Measurements from ENCODE around the gene NHLH1.

NHLH1 gene

DNA sequence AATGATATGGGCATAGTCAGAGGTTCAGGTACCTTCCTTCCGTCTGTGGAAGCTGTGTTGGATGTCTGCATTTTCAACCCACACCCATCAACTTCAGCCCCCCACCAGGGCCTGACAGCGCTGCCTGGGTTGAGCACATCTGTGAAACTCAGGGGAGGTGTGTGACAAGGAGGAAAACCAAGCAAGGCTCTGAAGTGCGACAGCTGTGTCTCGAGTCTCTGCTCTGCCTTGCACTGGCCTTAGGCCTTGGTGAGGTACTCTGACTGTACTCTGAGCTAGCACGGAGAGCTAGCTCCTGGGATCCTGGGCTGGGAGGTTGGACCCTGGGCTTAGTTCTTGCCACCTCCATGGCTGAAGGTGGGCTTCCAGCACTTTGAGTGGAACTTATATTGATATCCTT, 42.6 kb downstream of the NHLH1 start:
- no peak for DNase-seq (ENCODE audit: insufficient read length, low spot score)
- FAIRE-seq, result no peak

DNA sequence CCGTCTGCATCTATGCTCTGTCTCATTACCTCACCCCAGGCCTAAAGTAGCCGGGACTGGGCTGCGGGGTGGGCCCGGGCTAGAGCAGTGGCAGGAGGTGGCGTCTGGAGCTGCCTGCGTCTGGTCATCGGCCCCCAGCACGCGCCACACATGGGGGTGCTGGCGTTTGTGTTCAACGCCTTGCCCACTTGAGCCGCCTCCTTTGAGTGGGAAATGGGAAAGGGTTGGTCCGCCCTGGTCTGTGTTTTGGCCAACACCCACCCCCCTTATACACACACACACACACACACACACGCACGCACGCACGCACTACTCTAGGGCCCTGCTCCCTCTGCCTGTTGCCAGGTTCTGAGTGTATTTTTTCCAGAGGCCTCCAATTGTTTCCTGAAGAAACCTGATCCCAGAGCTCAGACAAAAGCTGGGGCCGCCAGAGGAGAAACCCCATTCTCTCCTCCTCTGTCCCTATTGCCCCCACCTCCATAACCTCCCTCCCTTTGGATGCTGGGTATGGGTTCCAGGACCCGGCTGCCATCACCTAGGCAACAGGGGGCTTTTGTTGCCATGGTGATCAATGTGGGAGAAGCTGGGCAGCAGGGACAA, 43.6 kb downstream of the NHLH1 start:
- DNase-seq (ENCODE audit: insufficient read length, low spot score) (no peak), FAIRE-seq (no peak)

DNA sequence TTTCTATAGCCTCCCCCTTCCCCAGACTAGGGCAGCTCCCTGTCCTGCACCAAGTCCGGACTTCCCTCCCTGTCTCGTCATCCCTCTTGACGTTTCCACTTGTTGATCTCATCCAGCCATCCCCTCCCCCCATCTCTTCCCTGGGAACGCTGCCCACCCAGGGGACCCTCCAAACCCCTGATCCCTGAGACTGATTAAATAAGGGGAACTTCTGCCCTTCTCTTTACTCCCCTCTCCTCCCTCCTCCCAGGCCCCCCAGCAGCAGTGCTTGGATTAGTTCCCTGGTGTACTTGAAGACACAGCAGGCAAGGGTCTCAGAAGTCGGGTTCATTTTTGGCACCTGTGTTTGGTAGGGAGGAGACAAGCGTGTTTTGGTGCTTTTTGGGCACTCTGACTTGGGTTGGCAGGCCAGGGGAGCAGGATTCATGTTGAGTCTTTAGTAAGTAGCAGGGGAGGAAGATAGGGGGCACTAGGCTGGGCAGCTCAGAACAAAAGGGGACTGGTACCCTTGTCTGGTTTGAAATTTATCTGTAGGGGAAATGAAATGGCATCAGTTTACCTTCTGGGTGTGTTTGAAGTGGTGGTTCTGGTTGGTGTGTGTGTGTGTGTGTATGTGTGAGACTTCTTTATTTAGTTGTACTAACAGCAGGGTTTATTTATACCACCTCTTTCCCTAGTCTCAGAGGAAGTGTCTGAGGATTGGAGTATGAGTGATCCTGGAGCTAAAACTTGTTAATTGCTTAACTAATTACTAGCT, 44.6 kb downstream of the NHLH1 start:
- DNase-seq (ENCODE audit: insufficient read length, low spot score) (no peak), FAIRE-seq (no peak)

DNA sequence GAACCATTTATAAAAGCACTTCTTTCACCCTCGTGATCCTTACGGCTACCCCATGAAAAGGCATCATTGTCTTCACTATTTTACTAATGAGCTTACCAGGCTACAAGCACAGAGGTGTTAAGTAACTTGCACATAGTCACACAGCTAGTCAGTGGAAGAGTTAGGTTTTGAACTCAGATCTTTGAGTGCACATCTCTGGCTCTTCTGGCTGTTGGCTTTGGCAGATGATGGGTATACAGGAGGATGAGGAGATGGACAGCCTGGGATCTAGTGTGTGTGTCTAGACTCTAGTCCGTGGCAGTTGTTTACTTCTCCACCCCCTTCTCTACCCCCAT, 45.1 kb downstream of the NHLH1 start:
- FAIRE-seq (no peak), DNase-seq (ENCODE audit: insufficient read length, low spot score) (no peak)

DNA sequence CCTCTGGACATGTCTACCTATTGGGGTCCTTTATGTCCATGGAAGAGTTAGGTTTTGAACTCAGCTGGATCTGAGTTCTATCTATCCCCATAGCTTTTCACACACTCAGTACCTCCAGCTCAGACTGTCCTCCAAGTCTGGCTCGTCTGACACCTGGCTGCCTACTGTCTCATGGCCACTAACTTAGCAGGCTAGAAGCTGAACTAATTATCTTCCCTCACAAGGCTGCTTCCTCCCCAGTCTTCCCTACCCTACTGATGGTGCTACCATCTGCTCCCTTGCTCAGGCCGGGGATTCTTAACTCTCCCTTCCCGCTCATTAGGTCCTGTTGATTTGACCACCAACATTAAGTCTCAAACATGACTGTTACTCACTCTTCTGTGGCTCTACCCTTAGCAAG, 46.8 kb downstream of the NHLH1 start:
- FAIRE-seq (no peak), DNase-seq (ENCODE audit: insufficient read length, low spot score) (no peak)

DNA sequence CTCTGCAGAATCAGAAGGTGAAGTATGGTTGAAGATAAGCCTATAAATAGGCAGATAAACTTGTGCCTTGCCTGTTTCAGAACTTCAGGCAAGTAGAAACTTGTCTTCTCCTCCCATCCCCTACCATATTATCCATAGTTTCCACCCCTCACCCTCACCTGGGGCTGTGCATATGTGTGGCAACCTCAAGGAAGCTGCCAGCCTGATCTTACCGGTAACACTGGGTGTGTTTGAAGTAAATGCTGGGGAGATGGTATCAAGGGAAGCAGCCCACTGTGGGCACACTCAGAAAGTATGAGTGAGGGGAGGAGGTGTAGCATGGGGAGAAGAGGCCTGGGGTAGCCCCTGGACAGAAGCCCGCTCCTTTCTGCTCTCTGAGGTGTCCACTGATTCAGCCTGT, 48.0 kb downstream of the NHLH1 start:
- DNase-seq (ENCODE audit: insufficient read length, low spot score), result no peak
- FAIRE-seq, result no peak

DNA sequence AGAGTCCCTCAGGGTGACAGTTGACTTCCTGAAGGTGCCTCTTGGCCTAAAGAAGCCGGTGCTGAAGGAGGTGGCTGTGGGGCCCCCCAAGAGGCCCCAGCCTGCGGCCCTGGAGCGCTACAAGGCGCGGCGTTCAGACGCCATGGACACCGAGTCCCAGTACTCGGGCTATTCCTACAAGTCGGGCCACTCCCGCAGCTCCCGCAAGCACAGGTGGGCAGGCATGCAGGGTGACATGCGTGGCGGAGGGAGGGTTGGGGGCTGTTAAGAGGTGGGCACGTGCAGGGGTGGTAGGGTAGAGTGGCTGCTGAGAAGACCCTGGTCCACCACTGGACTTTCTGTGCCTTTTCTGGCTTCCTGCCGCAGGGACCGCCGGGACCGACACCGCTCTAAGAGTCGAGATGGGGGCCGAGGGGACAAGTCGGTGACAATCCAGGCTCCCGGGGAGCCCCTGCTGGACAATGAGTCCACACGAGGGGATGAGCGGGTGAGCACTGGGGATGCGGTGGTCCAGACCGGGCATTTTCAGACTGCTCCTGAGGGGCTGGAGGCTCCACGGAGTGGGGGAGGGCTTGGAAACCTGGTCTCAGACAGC, 48.9 kb downstream of the NHLH1 start:
- FAIRE-seq (no peak), DNase-seq (ENCODE audit: insufficient read length, low spot score) (no peak)

DNA sequence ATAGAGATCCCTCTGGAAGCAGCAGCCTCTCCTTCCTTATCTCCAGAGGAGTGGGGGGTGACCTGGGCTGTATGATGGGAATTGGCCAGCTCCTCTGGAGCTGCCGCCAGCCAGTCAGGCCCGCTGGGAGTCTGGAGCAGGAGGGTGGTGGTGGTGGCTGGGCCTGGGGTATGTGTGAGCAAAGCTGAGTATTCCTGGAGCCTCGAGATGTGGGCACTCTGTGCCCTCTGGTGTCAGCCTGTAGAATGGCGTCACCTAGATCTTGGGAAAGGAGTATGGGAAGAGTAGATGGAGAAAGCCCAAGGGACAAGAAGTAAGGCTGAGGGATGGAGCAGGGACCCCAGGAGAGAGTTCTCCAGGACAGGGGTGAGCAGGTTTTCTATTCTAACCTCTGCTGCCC, 49.5 kb downstream of the NHLH1 start:
- FAIRE-seq (no peak), DNase-seq (ENCODE audit: insufficient read length, low spot score) (no peak)

DNA sequence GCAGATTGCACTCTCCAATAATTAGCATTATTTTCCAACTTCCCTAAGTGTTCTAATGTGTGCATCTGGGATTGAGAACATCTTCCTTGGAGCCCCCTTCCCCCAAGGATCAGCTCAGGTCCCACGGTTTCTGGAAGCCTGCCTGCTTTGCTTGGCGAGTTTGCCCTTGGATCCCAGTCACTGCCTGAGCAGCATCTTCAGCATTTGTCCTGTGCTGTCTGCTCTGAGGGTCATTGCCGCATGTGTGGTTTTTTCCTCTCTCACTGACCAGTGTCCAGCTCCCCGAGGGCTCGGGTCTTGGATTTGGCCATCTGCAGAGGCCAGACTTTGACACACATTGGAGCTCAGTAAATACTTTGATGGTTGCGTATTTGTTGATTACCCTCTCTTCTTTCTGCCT, 51.6 kb downstream of the NHLH1 start:
- DNase-seq (ENCODE audit: insufficient read length, low spot score), result no peak
- no peak for FAIRE-seq

DNA sequence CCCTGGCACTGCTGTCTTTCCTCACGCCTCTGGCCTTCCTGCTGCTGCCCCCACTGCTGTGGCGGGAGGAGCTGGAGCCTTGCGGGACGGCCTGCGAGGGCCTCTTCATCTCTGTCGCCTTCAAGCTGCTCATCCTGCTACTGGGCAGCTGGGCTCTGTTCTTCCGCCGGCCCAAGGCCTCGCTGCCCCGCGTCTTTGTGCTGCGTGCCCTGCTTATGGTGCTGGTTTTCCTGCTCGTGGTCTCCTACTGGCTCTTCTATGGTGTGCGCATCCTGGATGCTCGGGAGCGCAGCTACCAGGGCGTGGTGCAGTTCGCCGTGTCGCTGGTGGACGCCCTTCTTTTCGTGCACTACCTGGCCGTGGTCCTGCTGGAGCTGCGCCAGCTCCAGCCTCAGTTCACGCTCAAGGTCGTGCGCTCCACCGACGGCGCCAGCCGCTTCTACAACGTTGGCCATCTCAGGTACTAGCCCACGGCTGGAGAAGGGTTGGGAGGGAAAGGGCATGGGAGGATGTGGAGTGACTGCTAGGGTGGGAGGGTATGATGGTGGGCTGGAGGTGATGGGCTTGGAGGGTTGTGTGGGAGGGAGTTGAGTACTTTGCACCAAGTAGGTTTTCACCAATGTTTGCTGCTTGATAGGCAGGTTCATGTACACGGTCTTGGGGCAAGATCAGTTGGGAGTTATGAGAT, 52.4 kb downstream of the NHLH1 start:
- no peak for FAIRE-seq
- DNase-seq (ENCODE audit: insufficient read length, low spot score), result no peak

DNA sequence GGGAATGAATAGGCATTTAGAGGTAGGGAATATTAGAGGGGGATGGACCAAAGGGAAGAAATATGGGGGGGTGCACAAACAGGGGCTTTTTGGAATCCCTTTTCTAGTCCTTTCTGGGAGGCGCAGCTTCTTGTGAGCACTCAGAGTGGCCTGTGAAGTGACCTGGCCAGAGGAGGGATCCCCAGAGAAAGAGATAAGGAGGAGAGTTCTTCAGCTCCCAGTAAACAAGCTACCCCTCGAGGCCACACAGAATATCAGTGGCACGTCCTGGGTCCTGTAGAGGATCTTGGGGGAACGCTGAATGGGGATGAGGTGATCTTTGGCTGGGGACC, 52.9 kb downstream of the NHLH1 start:
- DNase-seq (ENCODE audit: insufficient read length, low spot score) (no peak), FAIRE-seq (no peak)

DNA sequence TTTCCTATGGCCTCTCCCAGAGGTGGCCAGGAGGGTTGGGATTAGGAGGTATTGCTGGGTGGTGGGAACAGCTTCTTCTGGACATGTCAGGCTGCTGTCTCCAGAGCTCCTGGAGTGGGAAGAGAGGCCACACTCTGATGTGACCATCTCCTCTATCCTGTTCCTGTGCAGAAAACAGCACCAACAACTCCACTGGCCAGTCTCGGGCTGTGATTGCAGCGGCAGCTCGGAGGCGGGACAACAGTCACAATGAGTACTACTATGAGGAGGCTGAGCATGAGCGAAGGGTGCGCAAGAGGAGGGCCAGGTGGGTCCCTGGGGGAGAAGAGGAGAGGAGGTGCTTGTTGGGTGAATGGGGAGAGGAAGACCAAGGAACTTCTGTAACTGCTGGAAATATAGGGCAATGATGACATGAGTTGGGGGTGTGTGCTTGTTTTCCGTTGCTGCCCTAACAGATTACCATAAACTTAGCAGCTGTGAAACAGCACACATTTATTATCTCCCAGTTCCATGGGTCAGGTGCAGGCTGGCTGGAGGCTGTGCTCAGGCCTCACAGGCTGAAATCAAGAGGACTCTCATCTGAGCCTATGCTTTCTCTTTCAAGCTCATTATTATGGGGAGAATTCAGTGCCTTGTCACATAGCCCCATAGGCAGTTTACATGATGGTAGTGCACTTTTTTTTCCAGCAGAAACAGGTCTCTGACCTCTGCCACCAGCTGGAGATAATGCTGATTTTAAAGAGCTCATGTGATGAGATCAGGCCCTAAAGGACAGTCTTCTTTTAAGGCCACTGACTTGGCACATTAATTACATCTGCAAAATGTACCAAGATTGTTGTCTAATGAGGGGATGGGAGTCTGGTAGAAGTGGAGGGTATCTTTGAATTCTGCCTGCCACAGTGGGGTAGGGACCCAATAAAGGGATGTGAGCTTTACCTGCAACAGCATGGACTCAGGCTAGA, 54.3 kb downstream of the NHLH1 start:
- DNase-seq (ENCODE audit: insufficient read length, low spot score) (no peak), FAIRE-seq (no peak)

DNA sequence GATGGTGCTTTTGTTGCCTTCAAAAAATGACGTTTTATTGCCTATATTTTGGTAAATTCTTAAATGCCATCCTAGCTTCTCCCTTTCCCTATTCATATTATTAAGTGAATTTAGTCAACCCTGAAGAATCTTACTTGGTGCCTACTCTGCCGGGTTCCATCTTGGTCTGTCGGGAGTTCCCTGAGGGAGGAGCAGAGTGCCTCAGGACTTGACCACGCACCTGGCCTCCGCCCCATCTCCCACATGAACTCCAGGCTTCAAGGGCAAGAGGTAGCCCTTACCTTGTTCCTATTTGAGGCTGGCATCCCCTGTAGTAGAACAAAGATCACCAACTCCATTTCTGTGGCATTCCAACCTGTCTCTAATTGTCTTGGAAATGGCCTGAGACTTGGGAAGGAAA, 55.0 kb downstream of the NHLH1 start:
- FAIRE-seq, result no peak
- no peak for DNase-seq (ENCODE audit: insufficient read length, low spot score)
